ENCODE data around the gene MINDY4.
"Not testable (repeated sequence)": the region's sequence is repeated elsewhere in the genome, so short reads cannot be mapped to it uniquely, and the experiment has no call there.

MINDY4 gene

GRCh38 chr7:30816645-30817370, 45.6 kb downstream of the MINDY4 start:
- Histone ChIP-seq H3K27ac (peak overlapping the region in 19 of 21 experiments; percentile 29 to 83 (median 63)), H3K4me3 (no peak overlapping the region)

DNA sequence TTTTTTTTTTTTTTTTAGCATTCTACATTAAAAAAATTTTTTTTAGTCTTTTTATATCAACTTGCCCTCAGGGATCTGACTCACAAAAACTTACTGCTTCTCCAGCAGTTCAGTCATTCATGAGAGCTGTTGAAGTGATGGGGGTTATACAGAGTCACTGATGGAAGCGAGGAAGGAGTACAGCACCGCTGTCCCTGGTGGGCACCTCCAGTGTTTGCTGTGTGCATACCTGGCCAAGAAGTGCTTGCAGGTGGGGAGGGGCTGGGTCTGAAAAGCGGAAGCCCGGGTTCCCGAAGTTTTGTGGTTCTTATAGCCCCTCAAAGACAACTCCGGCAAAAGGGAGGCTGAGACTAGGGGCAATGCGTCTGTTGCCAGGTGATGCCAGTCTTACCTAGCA, 46.2 kb downstream of the MINDY4 start:
- H3K4me3 ChIP-seq, result no peak overlapping the region
- peak overlapping the region in 13 of 21 experiments; percentile 39 to 83 (median 68) for H3K27ac ChIP-seq

DNA sequence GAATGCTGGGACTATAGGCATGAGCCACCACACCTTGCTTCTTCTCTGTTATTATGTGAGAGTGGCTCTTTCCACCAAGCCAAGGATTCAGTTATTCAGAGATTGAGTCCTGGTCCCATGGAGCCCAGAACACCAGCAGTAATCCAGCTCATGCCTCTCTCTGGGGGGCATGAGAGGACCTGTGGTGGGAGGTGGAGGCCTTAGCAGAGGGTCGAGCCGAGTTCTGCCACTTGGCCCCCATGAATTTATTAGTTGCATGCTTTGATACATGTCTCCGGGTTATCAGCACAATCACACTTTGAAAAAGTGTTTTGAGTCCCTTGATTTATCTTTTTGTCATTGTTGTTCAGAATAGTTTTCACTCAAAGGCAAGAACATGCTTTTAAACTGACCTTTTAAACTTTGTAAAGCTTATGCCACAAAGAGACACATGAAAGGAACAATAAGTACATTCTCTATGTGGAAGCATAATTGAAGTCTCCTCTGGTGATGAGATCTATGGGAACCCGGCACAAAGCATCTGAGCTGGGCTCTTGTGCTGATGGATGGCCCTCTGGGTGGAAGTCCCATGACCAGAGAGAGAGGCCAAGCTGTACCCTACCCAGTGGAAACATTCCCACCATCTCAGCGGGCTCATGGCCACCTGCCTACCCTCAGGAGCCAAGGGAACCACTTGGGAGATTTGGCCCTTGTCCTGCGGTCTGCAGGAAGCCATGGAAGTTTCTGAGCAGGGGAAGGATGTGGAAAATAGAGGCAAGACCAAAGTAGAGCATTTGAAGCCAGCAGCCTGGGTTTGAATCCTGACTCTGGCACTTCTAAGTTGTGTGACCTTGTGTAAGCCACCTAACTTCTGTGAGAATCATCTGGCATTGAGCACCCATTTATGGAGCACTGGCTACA, 53.9 kb downstream of the MINDY4 start:
- Histone ChIP-seq H3K27ac (no peak overlapping the region), H3K4me3 (no peak overlapping the region)

DNA sequence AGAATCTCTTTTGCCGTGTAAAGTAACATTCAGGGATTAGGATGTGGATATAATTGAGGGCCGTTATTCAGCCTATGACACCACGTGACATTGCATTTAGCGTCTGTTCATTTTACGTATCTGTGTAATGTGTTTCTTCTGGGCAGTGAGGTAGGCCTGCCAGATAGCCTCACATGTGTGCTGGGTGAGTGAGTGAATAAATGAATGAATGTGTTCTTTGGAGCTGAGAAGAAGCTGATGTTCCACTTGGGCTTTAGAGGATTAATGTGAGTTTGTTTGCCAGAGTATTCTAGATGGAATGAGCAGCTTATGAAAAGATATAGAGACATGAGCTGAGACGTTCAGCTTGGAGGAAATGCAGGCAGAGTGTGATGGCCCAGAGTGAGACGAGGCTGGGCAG, 55.0 kb downstream of the MINDY4 start:
- Histone ChIP-seq H3K4me3 (no peak overlapping the region), H3K27ac (no peak overlapping the region)

- H3K4me3 ChIP-seq, result no peak overlapping the region
- no peak overlapping the region for H3K27ac ChIP-seq
Measured at GRCh38 chr7:30828591-30828990, 57.4 kb downstream of the MINDY4 start.

- H3K27ac ChIP-seq, result no peak overlapping the region
Measured at GRCh38 chr7:30829471-30829870, 58.3 kb downstream of the MINDY4 start.

DNA sequence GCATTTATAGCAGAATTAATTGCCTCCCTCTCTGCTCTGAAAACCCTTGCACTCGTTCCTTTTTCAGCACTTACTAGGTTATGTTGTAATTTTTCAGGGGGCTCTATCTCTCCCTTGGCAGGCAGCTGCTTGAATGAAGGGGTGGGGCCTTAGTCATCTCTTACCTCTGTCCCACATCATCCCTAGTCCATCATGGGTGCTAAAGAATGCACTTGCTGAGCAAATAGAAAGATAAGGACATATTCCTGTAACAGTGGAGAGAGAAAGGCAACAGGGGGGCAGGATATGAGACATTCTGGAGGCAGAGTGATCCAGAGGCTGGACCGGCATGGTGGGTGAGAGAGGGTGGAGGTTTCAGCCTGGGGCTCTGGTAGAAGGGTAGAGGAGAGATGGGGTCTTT, 60.0 kb downstream of the MINDY4 start:
- no peak overlapping the region for H3K4me3 ChIP-seq
- no peak overlapping the region for H3K27ac ChIP-seq

More at GRCh38 chr7:30829471-30829870, 58.3 kb downstream of the MINDY4 start:
- no peak overlapping the region for H3K4me3 ChIP-seq

GRCh38 chr7:30831936-30832335, 60.7 kb downstream of the MINDY4 start:
- Histone ChIP-seq H3K4me3 (no peak overlapping the region), H3K27ac (no peak overlapping the region)

DNA sequence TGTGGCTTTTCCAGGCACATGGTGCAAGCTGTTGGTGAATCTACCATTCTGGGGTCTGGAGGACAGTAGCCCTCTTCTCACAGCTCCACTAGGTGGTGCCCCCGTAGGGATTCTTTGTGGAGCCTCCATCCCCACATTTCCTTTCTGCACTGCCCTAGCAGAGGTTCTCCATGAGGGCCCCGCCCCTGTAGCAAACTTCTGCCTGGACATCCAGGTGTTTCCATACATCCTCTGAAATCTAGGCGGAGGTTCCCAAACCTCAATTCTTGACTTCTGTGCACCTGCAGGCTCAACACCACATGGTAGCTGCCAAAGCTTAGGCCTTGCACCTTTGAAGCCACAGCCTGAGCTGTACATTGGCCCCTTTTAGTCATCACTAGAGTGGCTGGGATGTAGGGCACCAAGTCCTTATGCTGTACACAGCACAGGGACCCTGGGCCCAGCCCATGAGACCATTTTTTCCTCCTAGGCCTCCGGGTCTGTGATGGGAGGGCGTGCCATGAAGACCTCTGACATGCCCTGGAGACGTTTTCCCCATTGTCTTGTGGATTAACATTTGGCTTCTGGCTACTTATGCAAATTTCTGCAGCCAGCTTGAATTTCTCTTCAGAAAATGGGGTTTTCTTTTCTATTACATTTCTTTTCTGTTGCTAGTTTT, 62.9 kb downstream of the MINDY4 start:
- H3K4me3 ChIP-seq, H3K27ac ChIP-seq: not testable (repeated sequence)

DNA sequence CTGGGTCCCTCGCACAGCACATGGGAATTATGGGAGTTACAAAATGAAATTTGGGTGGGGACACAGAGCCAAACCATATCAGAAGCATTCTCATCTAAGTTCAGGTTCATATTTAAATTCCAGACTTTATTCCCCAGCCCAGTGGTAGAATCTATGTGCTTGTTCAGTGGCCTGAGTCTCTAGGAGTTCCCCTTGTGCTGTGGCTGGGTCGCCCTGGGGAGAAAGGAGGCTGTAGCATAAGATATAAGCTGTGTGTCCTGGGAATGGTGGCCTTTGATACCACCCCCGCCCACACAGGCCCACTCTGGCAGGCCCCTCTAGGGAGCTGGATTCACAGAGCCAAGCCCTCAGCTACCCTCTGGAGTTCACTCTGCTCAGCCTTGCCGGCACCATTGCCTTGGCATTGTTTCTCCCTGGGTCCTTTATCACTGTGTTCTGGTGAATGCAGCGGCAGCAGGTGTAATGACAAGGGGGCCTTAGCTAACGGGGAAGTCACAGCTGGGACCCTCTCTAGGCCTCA, 64.2 kb downstream of the MINDY4 start:
- H3K27ac ChIP-seq, result no peak overlapping the region
- H3K4me3 ChIP-seq, result no peak overlapping the region

DNA sequence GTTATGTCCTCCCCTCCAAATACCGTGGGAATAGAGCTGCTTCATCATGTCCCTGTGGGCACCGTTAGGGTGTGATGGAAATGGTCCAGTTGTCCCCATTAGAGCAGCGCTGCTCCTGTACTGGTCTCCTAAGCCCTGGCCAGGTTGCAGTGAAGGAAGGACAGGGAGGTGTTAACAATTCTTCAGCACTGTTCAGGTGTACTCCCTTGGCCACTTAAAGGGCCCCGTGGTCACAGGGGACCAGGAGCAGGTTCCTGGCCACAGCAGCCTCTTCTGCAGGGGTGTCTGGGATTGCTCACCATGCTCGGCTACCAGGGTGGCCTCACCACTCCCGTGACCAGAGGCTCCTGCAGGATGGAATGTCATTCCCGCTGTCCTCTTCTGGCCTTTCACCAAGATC, 65.8 kb downstream of the MINDY4 start:
- Histone ChIP-seq H3K4me3 (no peak overlapping the region), H3K27ac (no peak overlapping the region)

GRCh38 chr7:30837581-30837980, 66.4 kb downstream of the MINDY4 start:
- Histone ChIP-seq H3K27ac (no peak overlapping the region), H3K4me3 (no peak overlapping the region)

- H3K4me3 ChIP-seq, result no peak overlapping the region
- no peak overlapping the region for H3K27ac ChIP-seq
Measured at GRCh38 chr7:30838008-30838407, 66.8 kb downstream of the MINDY4 start.

DNA sequence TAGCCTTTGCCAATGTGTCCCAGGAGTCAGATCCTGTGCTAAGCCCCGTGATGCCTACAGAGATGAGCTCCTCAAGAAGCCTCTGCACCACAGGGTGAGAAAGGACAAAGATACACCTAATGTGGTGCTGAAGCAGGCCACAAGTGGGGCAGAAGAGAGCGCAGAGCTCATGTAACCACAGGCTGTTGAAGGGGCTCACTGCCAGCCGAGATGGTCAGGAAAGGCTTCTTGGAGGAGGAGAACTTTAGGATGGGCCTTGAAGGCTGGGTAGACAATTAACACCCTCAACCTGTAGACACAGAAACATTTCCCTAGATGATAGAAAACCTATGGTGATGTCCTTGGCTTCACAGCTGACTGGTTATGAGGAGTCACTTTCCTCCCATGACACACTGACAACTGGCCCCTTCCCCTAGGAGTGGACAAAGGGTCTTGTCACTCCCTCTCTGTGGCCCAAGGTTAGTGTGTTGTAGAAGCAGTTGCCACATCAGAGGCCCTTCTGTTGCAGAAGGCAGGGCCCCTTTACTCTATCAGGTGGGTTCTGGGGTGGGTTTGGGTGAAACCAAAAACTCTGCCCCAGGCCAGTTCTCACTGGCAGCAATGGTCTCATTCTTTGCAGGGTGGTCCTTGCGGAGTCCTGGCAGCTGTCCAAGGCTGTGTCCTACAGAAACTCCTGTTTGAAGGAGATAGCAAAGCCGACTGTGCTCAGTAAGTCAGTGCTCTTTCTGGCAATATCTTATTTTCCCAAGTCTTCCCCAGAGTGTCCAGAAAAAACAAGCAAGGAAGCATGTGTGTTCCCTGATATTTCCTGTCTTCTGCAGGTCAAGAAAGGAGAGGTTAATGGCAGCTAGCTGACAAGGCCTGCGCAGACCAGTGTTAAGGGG, 69.2 kb downstream of the MINDY4 start:
- Histone ChIP-seq H3K4me3 (no peak overlapping the region), H3K27ac (peak overlapping the region in 2 of 21 experiments; percentile 45 to 49)

DNA sequence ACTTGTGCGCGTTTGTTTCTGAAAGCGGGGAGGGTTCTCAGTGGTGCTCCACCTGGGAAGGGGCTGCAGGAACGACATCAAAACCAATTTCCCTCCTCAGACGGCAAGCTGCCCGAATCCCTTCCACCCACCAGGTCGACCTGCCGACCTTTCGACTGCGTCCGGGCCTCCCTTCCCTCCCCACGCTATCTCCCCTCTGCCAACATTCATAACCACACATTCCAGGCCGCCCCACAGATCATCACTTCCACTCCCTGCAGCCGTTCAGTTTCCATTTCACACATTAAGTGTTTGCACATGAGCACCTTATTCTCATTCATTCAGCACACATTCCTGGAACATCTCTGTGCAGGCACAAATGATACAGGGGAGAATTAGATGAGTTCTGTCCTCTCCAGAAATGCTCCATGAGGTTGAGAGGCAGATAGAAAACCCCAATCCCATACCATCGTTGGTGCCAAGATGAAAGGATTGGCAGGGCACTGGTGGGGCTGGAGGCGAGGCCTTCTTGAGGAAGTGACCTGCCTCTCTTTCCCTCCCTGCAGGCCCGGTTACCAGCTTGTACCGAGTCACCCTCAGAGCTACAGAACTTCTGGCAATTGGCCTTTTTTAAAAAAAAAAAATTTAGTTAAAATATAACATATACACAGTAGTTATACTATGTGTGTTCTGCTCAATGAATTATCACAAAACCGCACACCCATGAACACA, 70.0 kb downstream of the MINDY4 start:
- no peak overlapping the region for H3K4me3 ChIP-seq
- H3K27ac ChIP-seq, result peak overlapping the region in 2 of 21 experiments; percentile 45 to 49

GRCh38 chr7:30841801-30842541, 70.8 kb downstream of the MINDY4 start:
- H3K4me3 ChIP-seq, result no peak overlapping the region
- H3K27ac ChIP-seq, result peak overlapping the region in 2 of 21 experiments; percentile 26 to 82

DNA sequence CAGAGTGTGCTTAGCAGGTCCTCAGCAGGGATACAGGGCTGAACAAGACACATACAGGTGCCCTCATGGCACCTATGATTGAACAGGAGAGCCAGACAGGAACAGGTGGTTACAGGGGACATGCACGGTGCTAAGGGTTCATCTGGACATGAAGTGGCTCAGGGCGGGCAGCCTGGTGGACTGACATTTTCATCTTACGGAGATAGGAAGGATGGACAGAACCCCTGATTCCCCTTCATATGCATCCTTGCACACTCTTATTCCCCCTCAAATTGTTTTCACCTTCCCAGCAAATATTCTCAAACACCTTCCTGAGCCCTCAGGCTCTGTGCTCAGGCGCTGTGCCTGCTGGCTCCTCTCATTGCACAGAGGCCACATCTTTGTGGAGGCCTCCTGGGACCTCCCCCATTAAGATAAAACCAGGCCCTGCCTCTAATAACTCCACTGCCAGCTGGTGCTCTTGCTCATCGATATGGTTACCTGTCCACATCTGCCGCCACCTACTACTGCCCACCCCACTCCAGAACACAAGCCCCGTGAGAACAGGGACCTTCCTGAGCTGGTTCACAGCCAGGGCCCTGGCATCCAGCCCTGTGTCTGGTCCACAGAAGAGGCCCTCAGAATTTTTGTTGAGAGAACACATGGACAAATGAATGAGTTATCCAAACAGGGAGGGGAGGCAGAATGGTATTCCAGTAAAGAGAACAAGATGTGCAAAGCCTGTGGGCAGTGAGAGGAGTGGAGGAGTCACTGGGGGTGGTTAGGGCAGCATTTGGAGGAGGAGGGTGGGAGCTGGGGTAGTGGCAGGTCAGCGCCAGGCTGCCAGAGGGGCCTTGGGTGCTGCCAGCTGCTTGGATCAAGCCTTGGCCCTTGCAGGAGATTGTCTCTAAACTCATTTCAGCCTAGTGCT, 71.6 kb downstream of the MINDY4 start:
- Histone ChIP-seq H3K27ac (peak overlapping the region in 13 of 21 experiments; percentile 8 to 84 (median 26)), H3K4me3 (no peak overlapping the region)

All from skin epidermis (tissue), 12 donors.